K562 (cell line): ENCODE data around the gene C14orf180. TPM values are rescaled to one million over a fixed set of nuclear protein-coding genes. Genes with fewer than 3 reads are reported as not detected.

Experiments used
- ATAC-seq: fragments of 200-7000 bp; cut with Tn5 transposase; 3 replicates; pipeline ENCODE4 v1.9.1; 2020; ENCODE audit warnings: moderate library complexity
- BruUV-seq: library from RNA; stranded (reverse); fragments of 400-500 nt; replicated peaks from 2 replicates; lab custom pipeline; 2021; lab: Mats Ljungman, UMichigan
- CTCF ChIA-PET: fragments of 300-600 bp; formaldehyde crosslinking; extraction: SDS; loops from one replicate; lab custom pipeline; 2021; ENCODE audit warnings: low intra/inter-chr PET ratio; lab: Yijun Ruan, JAX
- POLR2A ChIA-PET: fragments of 300-600, 350-650 bp; sonication (Branson Sonifier 250); formaldehyde crosslinking; extraction: SDS; loops from one replicate; lab custom pipeline; 2021; ENCODE audit warnings: antibody characterized with exemption, inconsistent platforms; lab: Yijun Ruan, JAX
- DNase-seq, 4 experiments: peaks; one replicate each; pipeline versions ENCODE4 v3.0.0 to v3.0.0-alpha.2; 2011 to 2018; ENCODE audit warnings: low spot score in 3 of 4, mixed read lengths in 3 of 4; ENCODE audit errors: extremely low read depth in 1 of 4
- FAIRE-seq: peaks from 2 replicates; lab custom pipeline; 2011; peaks lifted over from hg19 to GRCh38; lab: Jason Lieb, UNC
- H2AFZ ChIP-seq: 2 replicates; pipeline ENCODE4 v1.6.0; 2011; ENCODE audit warnings: low read depth, low read length, control low read depth, inconsistent platforms
- H3K27ac ChIP-seq: fragments of 200-600 bp; 3 replicates; pipeline ENCODE4 v1.8.0; 2011; ENCODE audit warnings: low read depth, mild to moderate bottlenecking, control low read depth, inconsistent platforms, low read length, moderate library complexity, mixed read lengths; ENCODE audit errors: extremely low read depth
- H3K27me3 ChIP-seq, 2 experiments: fragments of 300-600 bp in 1 of 2; 2 replicates in 1 of 2; 3 replicates in 1 of 2; pipeline versions ENCODE4 v1.6.0 to v1.8.0; 2011; ENCODE audit warnings: inconsistent platforms in 2 of 2, low read length in 2 of 2, mild to moderate bottlenecking in 1 of 2, mixed read lengths in 1 of 2, moderate library complexity in 1 of 2; ENCODE audit not compliant: control insufficient read depth in 2 of 2, insufficient read depth in 2 of 2
- H3K36me3 ChIP-seq: fragments of 300-600 bp; 3 replicates; pipeline ENCODE4 v1.8.0; 2011; ENCODE audit warnings: mild to moderate bottlenecking, low read length, inconsistent platforms; ENCODE audit not compliant: control insufficient read depth, insufficient read depth
- H3K4me1 ChIP-seq, 2 experiments: fragments of 200-600 bp in 1 of 2; replicated peaks in 1 of 2; 2 replicates in 1 of 2; 3 replicates in 1 of 2; pipeline versions ENCODE4 v1.5.1 to v1.8.0; 2011; ENCODE audit warnings: inconsistent platforms in 2 of 2, low read length in 2 of 2, mild to moderate bottlenecking in 1 of 2, mixed read lengths in 1 of 2, moderate library complexity in 1 of 2; ENCODE audit not compliant: control insufficient read depth in 2 of 2, insufficient read depth in 2 of 2
- H3K4me2 ChIP-seq: 2 replicates; pipeline ENCODE4 v1.6.1; 2011; ENCODE audit warnings: low read length, control low read depth, inconsistent platforms, mixed read lengths; ENCODE audit not compliant: insufficient read depth
- H3K4me3 ChIP-seq: fragments of 200-600 bp; sonication (generic), shearing (Covaris generic); 2 replicates; pipeline ENCODE4 v1.5.1; 2016; ENCODE audit warnings: control low read depth, inconsistent platforms
- H3K79me2 ChIP-seq: fragments of 200-600 bp; 3 replicates; pipeline ENCODE4 v1.8.0; 2011; ENCODE audit warnings: low read length, inconsistent platforms; ENCODE audit not compliant: control insufficient read depth, insufficient read depth
- H3K9ac ChIP-seq, 2 experiments: 2 replicates each; pipeline versions ENCODE4 v1.6.0 to v1.6.1; 2011; ENCODE audit warnings: low read depth in 2 of 2, low read length in 2 of 2, control low read depth in 1 of 2, inconsistent platforms in 1 of 2, mild to moderate bottlenecking in 1 of 2, mixed read lengths in 1 of 2; ENCODE audit not compliant: insufficient read depth in 1 of 2
- H3K9me1 ChIP-seq: one replicate; pipeline ENCODE4 v1.6.0; 2011; ENCODE audit warnings: inconsistent platforms, mild to moderate bottlenecking, low read length, moderate library complexity; ENCODE audit not compliant: control insufficient read depth, insufficient read depth
- H3K9me3 ChIP-seq: replicated peaks from 2 replicates; pipeline ENCODE4 v1.5.1; 2011; ENCODE audit warnings: low read depth, low read length, inconsistent platforms; ENCODE audit not compliant: control insufficient read depth, insufficient read depth
- H4K20me1 ChIP-seq: replicated peaks from 2 replicates; pipeline ENCODE4 v1.6.1; 2011; ENCODE audit warnings: low read length, inconsistent platforms, mixed read lengths; ENCODE audit not compliant: control insufficient read depth, insufficient read depth
- MEIS2 ChIP-seq: fragments of 450-650 bp; IDR thresholded peaks from 2 replicates; pipeline ENCODE4 v1.6.1; 2014; ENCODE audit warnings: mild to moderate bottlenecking; ENCODE audit not compliant: partially characterized antibody
- PKNOX1 ChIP-seq: fragments of 450-650 bp; IDR thresholded peaks from 2 replicates; pipeline ENCODE4 v1.6.1; 2016
- POLR2G ChIP-seq: fragments of 200-400 bp; formaldehyde crosslinking; IDR thresholded peaks from 2 replicates; pipeline ENCODE4 v1.6.1; 2017; ENCODE audit warnings: low read depth, mild to moderate bottlenecking, antibody characterized with exemption, low read length, moderate library complexity
- RNF2 ChIP-seq: sonication (generic); IDR thresholded peaks from 2 replicates; pipeline ENCODE4 v1.6.1; 2016
- SPI1 ChIP-seq: IDR thresholded peaks from 2 replicates; pipeline ENCODE4 v1.6.1; 2011; ENCODE audit warnings: low read depth, low read length, control low read depth, borderline replicate concordance
- ZKSCAN3 ChIP-seq: fragments of 250-450 bp; sonication (Bioruptor Pico); IDR thresholded peaks from 2 replicates; pipeline ENCODE4 v1.4.0; 2020
- ZNF41 ChIP-seq: fragments of 250-450 bp; sonication (Bioruptor Pico); conservative IDR thresholded peaks from 2 replicates; pipeline ENCODE4 v1.4.0; 2020; ENCODE audit warnings: mild to moderate bottlenecking
- WGBS: fragments of 100-300 bp; shearing (Covaris generic); methylation state at CpG from one replicate; pipeline ENCODE4 v1.1.6; 2016; ENCODE audit warnings: low coverage, mixed read lengths; ENCODE audit not compliant: insufficient coverage; ENCODE audit errors: missing lambda C conversion rate; 5-methylcytosine and 5-hydroxymethylcytosine counted together
- in situ Hi-C: fragments of 300-500 bp; cut with MboI; formaldehyde crosslinking; loops from 4 replicates; pipeline ENCODE4 v1.15.0; 2018; ENCODE audit warnings: inconsistent platforms, mixed read lengths
- intact Hi-C: fragments of 100-400 bp; cut with micrococcal nuclease; formaldehyde crosslinking; loops from 2 replicates; pipeline ENCODE4 v1.14.2; 2022
- polyA plus RNA-seq, 8 experiments: library from polyadenylated mRNA; depleted of rRNA in 4 of 8; stranded (reverse) in 5 of 8; unstranded in 3 of 8; fragments of >200 nt; fragmentation: Nextera tagmentation in 2 of 8; fragmentation: Illumina TruSeq in 1 of 8; extraction: Ambion mirVana in 2 of 8; extraction: Trizol in 1 of 8; gene quantifications; 2 replicates each; pipeline versions ENCODE4 v1.2.1 to v1.2.3, GENCODE V29; 2011 to 2014; ENCODE audit warnings: inconsistent platforms in 1 of 8, missing spikeins in 1 of 8
- total RNA-seq, 7 experiments: library from RNA; depleted of rRNA in 6 of 7; stranded (reverse); fragments of >200 nt in 6 of 7; fragmentation: Illumina TruSeq in 2 of 7; extraction: Trizol in 2 of 7; gene quantifications; 2 replicates each; pipeline versions ENCODE4 v1.2.1 to v1.2.3, GENCODE V29; 2011 to 2021; ENCODE audit warnings: low replicate concordance in 1 of 7

C14orf180 gene
- total and polyA plus RNA-seq, 9 of the 15 experiments (the other 6 are each of a cell fraction or from before 2014, with no cell fraction given): not detected

DNA sequence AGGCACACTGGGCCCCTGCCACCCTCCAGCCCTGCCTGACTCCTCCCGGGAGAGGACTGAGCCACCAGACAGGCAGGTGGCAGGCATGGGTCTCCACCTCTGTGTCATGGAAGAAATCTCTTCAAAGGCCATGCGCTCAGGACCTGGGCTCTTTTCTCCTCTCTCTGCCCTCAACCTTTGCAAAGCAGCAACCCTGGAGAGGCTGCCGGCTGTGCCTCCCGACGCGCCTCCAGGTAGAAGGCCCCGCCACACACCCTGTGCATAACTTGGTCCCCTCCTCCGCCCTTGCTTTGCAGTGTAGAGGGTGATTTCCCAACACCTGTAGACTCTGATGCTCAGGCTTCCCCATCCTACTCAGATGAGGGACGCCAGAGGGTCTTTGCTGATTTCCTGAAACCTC lies 53.2 kb downstream of the C14orf180 start:
- 0% methylated on average over 7 of the region's 9 CpGs for WGBS
- DNase-seq: no peak
- no peak overlapping the region for H3K4me2 ChIP-seq

GRCh38 chr14:104633276-104634137 lies 53.9 kb downstream of the C14orf180 start:
- Histone ChIP-seq H2AFZ (no peak overlapping the region), H3K36me3 (no peaks in the 10 kb centered on the region), H3K4me2 (no peak overlapping the region), H4K20me1 (no peaks in the 10 kb centered on the region), H3K9me1 (no peaks in the 10 kb centered on the region), H3K27ac (no peak overlapping the region), H3K4me1 (peaks cover 0 to 10% of the 10 kb centered on the region in 2 experiments; a peak in 2 of 5 replicates), H3K27me3 (peaks cover 2 to 40% of the 10 kb centered on the region in 2 experiments; a peak in 3 of 5 replicates), H3K79me2 (no peaks in the 10 kb centered on the region), H3K4me3 (no peak overlapping the region), H3K9ac (no peak overlapping the region), H3K9me3 (no peaks in the 10 kb centered on the region)
- FAIRE-seq (no peak), ATAC-seq (no peak), DNase-seq (no peak)
- intact Hi-C loops (no loop called here), in situ Hi-C loops (no loop called here)
- BruUV-seq: no TSS peak
- 8% methylated on average over 18 of the region's 24 CpGs for WGBS
- POLR2A ChIA-PET: no interaction called here
- CTCF ChIA-PET: no interaction called here
- peak; percentile 65 for TF ChIP-seq MEIS2
- no peak for TF ChIP-seq ZKSCAN3 (CRISPR knock-in tag)
- TF ChIP-seq SPI1: no peak
- TF ChIP-seq ZNF41 (CRISPR knock-in tag): no peak
- no peak for TF ChIP-seq RNF2
- peak; percentile 35; the same call in 1 of the 2 replicates for TF ChIP-seq PKNOX1

More for the DNA sequence above, 53.2 kb downstream of the C14orf180 start:
- no peaks in the 10 kb centered on the region for H3K79me2 ChIP-seq
- TF ChIP-seq POLR2G: no peak
- peaks cover 0 to 10% of the 10 kb centered on the region in 2 experiments; a peak in 2 of 5 replicates for H3K4me1 ChIP-seq
- ATAC-seq: no peak
- no peaks in the 10 kb centered on the region for H3K9me3 ChIP-seq
- in situ Hi-C loops (no loop called here), intact Hi-C loops (no loop called here)
- no peaks in the 10 kb centered on the region for H3K36me3 ChIP-seq
- no TSS peak for BruUV-seq
- H3K9ac ChIP-seq: no peak overlapping the region
- FAIRE-seq: no peak
- H3K27ac ChIP-seq: no peak overlapping the region
- no peaks in the 10 kb centered on the region for H3K9me1 ChIP-seq
- peaks cover 2 to 40% of the 10 kb centered on the region in 2 experiments; a peak in 3 of 5 replicates for H3K27me3 ChIP-seq
- POLR2A ChIA-PET: no interaction called here
- H4K20me1 ChIP-seq: no peaks in the 10 kb centered on the region
- no peak overlapping the region for H2AFZ ChIP-seq
- CTCF ChIA-PET: no interaction called here
- H3K4me3 ChIP-seq: no peak overlapping the region
